Cardiac muscle cell (in vitro differentiated cells and primary cell): ENCODE data around the gene TUBB2A. TPM values are rescaled to one million over a fixed set of nuclear protein-coding genes. Genes with fewer than 3 reads are reported as not detected.
"Not testable (repeated sequence)": the region's sequence is repeated elsewhere in the genome, so short reads cannot be mapped to it uniquely, and the experiment has no call there.

Experiments
- DNase-seq, 2 donors: peaks; one replicate each; pipeline versions ENCODE4 v3.0.0 to v3.0.0-alpha.2; 2010 to 2017; ENCODE audit warnings: low read depth in 1 of 2, low spot score in 1 of 2
- H3K27ac ChIP-seq: fragments of 200-600 bp; sonication (generic); 2 replicates; pipeline ENCODE4 v1.5.1; 2016
- H3K27me3 ChIP-seq: fragments of 200-600 bp; sonication (generic); 2 replicates; pipeline ENCODE4 v1.6.0; 2016; ENCODE audit warnings: control low read depth
- H3K36me3 ChIP-seq: fragments of 200-600 bp; sonication (generic); 2 replicates; pipeline ENCODE4 v1.5.1; 2016; ENCODE audit warnings: control low read depth
- H3K4me1 ChIP-seq: fragments of 200-600 bp; sonication (generic); 2 replicates; pipeline ENCODE4 v1.8.1; 2017; ENCODE audit warnings: low read depth, mild to moderate bottlenecking, mixed run types
- H3K4me3 ChIP-seq: fragments of 200-600 bp; sonication (generic); 2 replicates; pipeline ENCODE4 v1.5.1; 2016; ENCODE audit warnings: mild to moderate bottlenecking
- H3K9me3 ChIP-seq: fragments of 200-600 bp; sonication (generic); 2 replicates; pipeline ENCODE4 v1.5.1; 2017; ENCODE audit warnings: low read depth, mild to moderate bottlenecking, control low read depth
- CTCF ChIP-seq: IDR thresholded peaks from 2 replicates; pipeline ENCODE4 v1.5.1; 2012; ENCODE audit warnings: low read depth, mild to moderate bottlenecking, low read length
- polyA plus RNA-seq: library from polyadenylated mRNA; unstranded; fragments of >200 nt; fragmentation: Nextera tagmentation; extraction: Ambion mirVana; gene quantifications from 2 replicates; pipeline ENCODE4 v1.2.1, GENCODE V29; 2016
- total RNA-seq: library from RNA; depleted of rRNA; stranded (reverse); fragments of >200 nt; gene quantifications from 2 replicates; pipeline ENCODE4 v1.2.3, GENCODE V29; 2016

Gene TUBB2A
- total and polyA plus RNA-seq, 2 experiments from 2014 or later: 46.3 to 110 TPM

- DNase-seq: no peak
- Histone ChIP-seq H3K9me3 (no peaks in the 10 kb centered on the region), H3K36me3 (no peaks in the 10 kb centered on the region), H3K27me3 (no peaks in the 10 kb centered on the region), H3K4me3 (no peak overlapping the region), H3K4me1 (peaks cover 5% of the 10 kb centered on the region), H3K27ac (no peak overlapping the region)
- no peak for TF ChIP-seq CTCF
These were observed 38.0 kb upstream of the TUBB2A start for GRCh38 chr6:3195420-3195694.

GRCh38 chr6:3194535-3195419 lies 37.4 kb upstream of the TUBB2A start:
- TF ChIP-seq CTCF: no peak
- DNase-seq: peak; percentile 5 to 70
- no peak overlapping the region for H3K4me3 ChIP-seq

GRCh38 chr6:3193102-3193849 lies 35.9 kb upstream of the TUBB2A start:
- DNase-seq: no peak
- H3K27ac ChIP-seq: no peak overlapping the region
- H3K4me1 ChIP-seq: peaks cover 5% of the 10 kb centered on the region
- no peak overlapping the region for H3K4me3 ChIP-seq
- H3K9me3 ChIP-seq: no peaks in the 10 kb centered on the region
- no peak for TF ChIP-seq CTCF
- no peaks in the 10 kb centered on the region for H3K27me3 ChIP-seq
- no peaks in the 10 kb centered on the region for H3K36me3 ChIP-seq

More at GRCh38 chr6:3194535-3195419, 37.4 kb upstream of the TUBB2A start:
- no peaks in the 10 kb centered on the region for H3K36me3 ChIP-seq
- no peaks in the 10 kb centered on the region for H3K27me3 ChIP-seq
- H3K9me3 ChIP-seq: no peaks in the 10 kb centered on the region
- peaks cover 5% of the 10 kb centered on the region for H3K4me1 ChIP-seq
- H3K27ac ChIP-seq: peak overlapping the region; percentile 41

GRCh38 chr6:3190779-3191178 lies 33.4 kb upstream of the TUBB2A start:
- no peaks in the 10 kb centered on the region for H3K36me3 ChIP-seq
- H3K9me3 ChIP-seq: no peaks in the 10 kb centered on the region
- no peak for TF ChIP-seq CTCF

GRCh38 chr6:3190056-3190455 lies 32.7 kb upstream of the TUBB2A start:
- Histone ChIP-seq H3K4me3 (no peak overlapping the region), H3K27ac (no peak overlapping the region), H3K36me3 (no peaks in the 10 kb centered on the region), H3K9me3 (no peaks in the 10 kb centered on the region), H3K27me3 (no peaks in the 10 kb centered on the region), H3K4me1 (peaks cover 3% of the 10 kb centered on the region)
- no peak for DNase-seq
- no peak for TF ChIP-seq CTCF

More at GRCh38 chr6:3190779-3191178, 33.4 kb upstream of the TUBB2A start:
- H3K27ac ChIP-seq: no peak overlapping the region
- no peaks in the 10 kb centered on the region for H3K27me3 ChIP-seq
- peaks cover 5% of the 10 kb centered on the region for H3K4me1 ChIP-seq
- no peak overlapping the region for H3K4me3 ChIP-seq
- no peak for DNase-seq

- not testable (repeated sequence) for DNase-seq, H3K36me3 ChIP-seq, H3K9me3 ChIP-seq, H3K4me3 ChIP-seq, H3K27ac ChIP-seq, H3K27me3 ChIP-seq, H3K4me1 ChIP-seq
These were observed 31.8 kb upstream of the TUBB2A start for GRCh38 chr6:3189192-3189591.
